IPS-15b (cell line): ENCODE results near the gene LRRC2.

Source experiments
- H3K27me3 ChIP-seq: one replicate; pipeline ENCODE4 v1.6.1; 2013; ENCODE audit warnings: low read length; ENCODE audit not compliant: control insufficient read depth, insufficient read depth
- H3K36me3 ChIP-seq: one replicate; pipeline ENCODE4 v1.6.1; 2013; ENCODE audit warnings: low read length; ENCODE audit not compliant: control insufficient read depth, insufficient read depth
- H3K4me1 ChIP-seq: one replicate; pipeline ENCODE4 v1.6.1; 2013; ENCODE audit warnings: mild to moderate bottlenecking, low read length; ENCODE audit not compliant: control insufficient read depth, insufficient read depth
- H3K4me3 ChIP-seq: one replicate; pipeline ENCODE4 v1.5.1; 2013; ENCODE audit warnings: low read depth, low read length
- H3K9ac ChIP-seq: one replicate; pipeline ENCODE4 v1.6.1; 2013; ENCODE audit warnings: low read depth, mild to moderate bottlenecking, low read length
- H3K9me3 ChIP-seq: one replicate; pipeline ENCODE4 v1.6.1; 2013; ENCODE audit warnings: mild to moderate bottlenecking, low read length; ENCODE audit not compliant: control insufficient read depth, insufficient read depth

The LRRC2 gene

GRCh38 chr3:46466273-46466672, 99.8 kb downstream of the LRRC2 start:
- H3K9ac ChIP-seq: no peak overlapping the region
- H3K9me3 ChIP-seq: no peaks in the 10 kb centered on the region
- H3K4me3 ChIP-seq: no peak overlapping the region
- H3K4me1 ChIP-seq: peaks cover 3% of the 10 kb centered on the region
- H3K27me3 ChIP-seq: peaks cover 33% of the 10 kb centered on the region
- no peaks in the 10 kb centered on the region for H3K36me3 ChIP-seq
